Neuronal stem cell (in vitro differentiated cells): ENCODE results near the gene CHRNA7.

ENCODE experiments used
- DNase-seq: peaks from one replicate; pipeline ENCODE4 v3.0.0-alpha.2; 2013; ENCODE audit warnings: low spot score
- H2AFZ ChIP-seq: one replicate; pipeline ENCODE4 v1.6.1; 2013; ENCODE audit warnings: mild to moderate bottlenecking, low read length, inconsistent platforms
- H2AK5ac ChIP-seq: 2 replicates; pipeline ENCODE4 v1.6.1; 2013; ENCODE audit warnings: low read depth, mild to moderate bottlenecking, inconsistent platforms, low read length, moderate library complexity, mixed read lengths
- H2BK120ac ChIP-seq: 2 replicates; pipeline ENCODE4 v1.6.1; 2013; ENCODE audit warnings: low read depth, mild to moderate bottlenecking, inconsistent platforms, low read length, moderate library complexity, mixed read lengths
- H2BK12ac ChIP-seq: one replicate; pipeline ENCODE4 v1.6.1; 2013; ENCODE audit warnings: low read length, inconsistent platforms
- H2BK15ac ChIP-seq: 2 replicates; pipeline ENCODE4 v1.6.1; 2013; ENCODE audit warnings: mild to moderate bottlenecking, low read length, inconsistent platforms, mixed read lengths
- H2BK5ac ChIP-seq: one replicate; pipeline ENCODE4 v1.6.1; 2013; ENCODE audit warnings: inconsistent platforms, mild to moderate bottlenecking, low read length, moderate library complexity
- H3K14ac ChIP-seq: one replicate; pipeline ENCODE4 v1.6.1; 2013; ENCODE audit warnings: low read length, inconsistent platforms
- H3K18ac ChIP-seq: 2 replicates; pipeline ENCODE4 v1.6.1; 2013; ENCODE audit warnings: low read length, inconsistent platforms
- H3K23ac ChIP-seq: 2 replicates; pipeline ENCODE4 v1.6.1; 2013; ENCODE audit warnings: low read depth, mild to moderate bottlenecking, mixed read lengths, low read length, inconsistent platforms; ENCODE audit not compliant: poor library complexity
- H3K27ac ChIP-seq: replicated peaks from 3 replicates; pipeline ENCODE4 v1.5.1; 2013; ENCODE audit warnings: low read length, inconsistent platforms
- H3K27me3 ChIP-seq, 3 experiments: 2 replicates each; pipeline ENCODE4 v1.6.1; 2013; ENCODE audit warnings: low read length in 3 of 3, mild to moderate bottlenecking in 2 of 3, inconsistent platforms in 1 of 3, low read depth in 1 of 3, mixed read lengths in 1 of 3, moderate library complexity in 1 of 3; ENCODE audit not compliant: control insufficient read depth in 3 of 3, insufficient read depth in 3 of 3
- H3K36me3 ChIP-seq, 2 donors: replicated peaks in 1 of 2; 2 replicates each; pipeline ENCODE4 v1.6.1; 2013; ENCODE audit warnings: low read length in 2 of 2; ENCODE audit not compliant: control insufficient read depth in 2 of 2, insufficient read depth in 2 of 2
- H3K4ac ChIP-seq: 2 replicates; pipeline ENCODE4 v1.6.1; 2013; ENCODE audit warnings: inconsistent platforms, mild to moderate bottlenecking, low read length, moderate library complexity
- H3K4me1 ChIP-seq, 2 donors: 1 replicate in 1 of 2; 2 replicates in 1 of 2; pipeline ENCODE4 v1.6.1; 2013; ENCODE audit warnings: low read length in 2 of 2, low read depth in 1 of 2; ENCODE audit not compliant: control insufficient read depth in 2 of 2, insufficient read depth in 1 of 2
- H3K4me2 ChIP-seq: one replicate; pipeline ENCODE4 v1.6.1; 2013; ENCODE audit warnings: mild to moderate bottlenecking, low read length, inconsistent platforms; ENCODE audit not compliant: insufficient read depth, poor library complexity, severe bottlenecking
- H3K4me3 ChIP-seq, 2 donors: 2 replicates each; pipeline ENCODE4 v1.5.1; 2013; ENCODE audit warnings: low read length in 2 of 2, mild to moderate bottlenecking in 2 of 2, inconsistent platforms in 1 of 2, moderate library complexity in 1 of 2
- H3K79me1 ChIP-seq: one replicate; pipeline ENCODE4 v1.6.1; 2013; ENCODE audit warnings: low read depth, mild to moderate bottlenecking, inconsistent platforms, low read length, moderate library complexity
- H3K9ac ChIP-seq: one replicate; pipeline ENCODE4 v1.6.1; 2013; ENCODE audit warnings: mild to moderate bottlenecking, low read depth, low read length, inconsistent platforms; ENCODE audit not compliant: poor library complexity
- H3K9me3 ChIP-seq, 2 donors: replicated peaks in 1 of 2; 2 replicates each; pipeline versions ENCODE3 to v1.6.1; 2013; ENCODE audit warnings: low read length in 2 of 2, mild to moderate bottlenecking in 2 of 2, inconsistent platforms in 1 of 2, low read depth in 1 of 2, mixed read lengths in 1 of 2, moderate library complexity in 1 of 2; ENCODE audit not compliant: control insufficient read depth in 2 of 2, insufficient read depth in 1 of 2
- H4K8ac ChIP-seq: one replicate; pipeline ENCODE4 v1.6.1; 2013; ENCODE audit warnings: low read depth, mild to moderate bottlenecking, inconsistent platforms, low read length, moderate library complexity
- H4K91ac ChIP-seq: one replicate; pipeline ENCODE4 v1.6.1; 2013; ENCODE audit warnings: low read length, low read depth, mild to moderate bottlenecking, inconsistent platforms; ENCODE audit not compliant: poor library complexity
- WGBS, 2 donors: extraction: QIAGEN DNeasy Blood & Tissue Kit; methylation state at CpG; one replicate each; pipeline ENCODE4 v1.1.7; 2013; ENCODE audit warnings: missing lambda C conversion rate in 2 of 2, mixed read lengths in 1 of 2; ENCODE audit not compliant: insufficient read length in 2 of 2, insufficient replicate concordance in 1 of 2; ENCODE audit errors: extremely low coverage in 2 of 2; 5-methylcytosine and 5-hydroxymethylcytosine counted together

Gene CHRNA7

GRCh38 chr15:32113224-32113623 lies 82.9 kb downstream of the CHRNA7 start:
- no CpG with 5 or more reads among the region's 8 CpGs for WGBS, 2 donors
- H3K9me3 ChIP-seq = no peaks in the 10 kb centered on the region

DNA sequence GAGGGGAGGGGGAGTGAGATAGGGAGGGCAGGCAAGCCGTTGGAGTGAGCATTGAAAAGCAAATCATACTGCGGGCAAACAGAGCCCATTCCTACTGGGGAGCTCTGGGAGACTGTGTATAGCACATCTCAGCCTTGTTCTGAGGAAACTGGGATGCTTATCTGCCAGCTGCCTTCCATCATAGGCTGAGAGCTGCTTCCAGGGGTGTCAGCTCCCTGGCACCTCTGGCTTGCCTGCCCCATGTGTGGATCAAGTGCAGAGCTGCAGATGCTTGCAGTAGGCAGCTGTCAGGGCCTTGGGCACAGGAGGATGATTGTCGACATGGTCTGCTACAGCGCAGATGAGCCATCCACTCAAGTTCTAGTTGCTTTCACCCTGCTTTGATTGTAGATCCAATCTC lies 86.8 kb downstream of the CHRNA7 start:
- H3K4me1 ChIP-seq = no peaks in the 10 kb centered on the region
- no peak overlapping the region for H3K9ac ChIP-seq
- no peak overlapping the region for H3K23ac ChIP-seq
- H3K27ac ChIP-seq = no peak overlapping the region
- H4K8ac ChIP-seq = no peak overlapping the region
- DNase-seq = no peak
- no peak overlapping the region for H2BK5ac ChIP-seq
- no peaks in the 10 kb centered on the region for H3K79me1 ChIP-seq
- no peak overlapping the region for H3K4me3 ChIP-seq
- H2BK12ac ChIP-seq = no peak overlapping the region
- no peak overlapping the region for H3K4ac ChIP-seq
- H3K9me3 ChIP-seq = no peaks in the 10 kb centered on the region
- no peak overlapping the region for H2BK120ac ChIP-seq
- H2BK15ac ChIP-seq = no peak overlapping the region
- no peak overlapping the region for H2AK5ac ChIP-seq
- no peaks in the 10 kb centered on the region for H3K36me3 ChIP-seq
- H2AFZ ChIP-seq = no peak overlapping the region
- no peak overlapping the region for H3K4me2 ChIP-seq
- H3K14ac ChIP-seq = no peak overlapping the region
- H3K18ac ChIP-seq = no peak overlapping the region
- WGBS, 2 donors = no CpG with 5 or more reads among the region's 4 CpGs
- H3K27me3 ChIP-seq = no peaks in the 10 kb centered on the region
- H4K91ac ChIP-seq = no peak overlapping the region

More at GRCh38 chr15:32113224-32113623, 82.9 kb downstream of the CHRNA7 start:
- no peak overlapping the region for H3K4ac ChIP-seq
- no peaks in the 10 kb centered on the region for H3K4me1 ChIP-seq
- no peak overlapping the region for H3K4me3 ChIP-seq
- no peak overlapping the region for H3K4me2 ChIP-seq
- no peaks in the 10 kb centered on the region for H3K27me3 ChIP-seq
- no peak overlapping the region for H3K27ac ChIP-seq
- no peak overlapping the region for H2AFZ ChIP-seq
- H2AK5ac ChIP-seq = no peak overlapping the region
- no peak overlapping the region for H3K18ac ChIP-seq
- no peak overlapping the region for H2BK120ac ChIP-seq
- no peaks in the 10 kb centered on the region for H3K36me3 ChIP-seq
- H4K91ac ChIP-seq = no peak overlapping the region
- no peak overlapping the region for H3K23ac ChIP-seq
- no peak overlapping the region for H2BK12ac ChIP-seq
- no peak overlapping the region for H3K9ac ChIP-seq
- H3K14ac ChIP-seq = no peak overlapping the region
- H4K8ac ChIP-seq = no peak overlapping the region
- DNase-seq = no peak
- no peaks in the 10 kb centered on the region for H3K79me1 ChIP-seq
- no peak overlapping the region for H2BK15ac ChIP-seq
- H2BK5ac ChIP-seq = no peak overlapping the region

DNA sequence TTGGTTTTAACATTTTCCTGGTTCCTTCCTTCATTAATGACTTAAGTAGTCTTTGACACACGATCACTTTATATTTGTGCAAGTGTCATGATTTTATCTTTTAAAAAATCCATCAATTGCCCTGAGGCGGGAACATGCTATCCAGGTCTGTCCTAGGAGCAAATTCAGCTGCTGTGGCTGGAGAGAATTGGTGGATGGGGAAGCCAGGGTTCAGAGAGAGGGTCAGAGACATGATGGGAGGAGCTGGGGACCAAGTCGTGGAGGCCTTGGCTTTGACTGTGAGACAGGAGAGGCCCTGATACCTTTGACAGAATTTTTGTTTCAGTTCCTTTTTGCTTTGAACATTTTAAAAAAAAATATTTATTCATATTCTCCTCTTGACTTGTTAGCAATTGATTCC lies 89.0 kb downstream of the CHRNA7 start:
- no peak overlapping the region for H3K9ac ChIP-seq
- no peak for DNase-seq
- no peaks in the 10 kb centered on the region for H3K36me3 ChIP-seq
- no peaks in the 10 kb centered on the region for H3K9me3 ChIP-seq
- H4K91ac ChIP-seq = no peak overlapping the region
- H3K79me1 ChIP-seq = no peaks in the 10 kb centered on the region
- no peaks in the 10 kb centered on the region for H3K27me3 ChIP-seq
- no peak overlapping the region for H2BK5ac ChIP-seq
- no peak overlapping the region for H2AK5ac ChIP-seq
- no peak overlapping the region for H3K4me2 ChIP-seq
- no peak overlapping the region for H3K4ac ChIP-seq
- H3K4me3 ChIP-seq = no peak overlapping the region
- no CpG with 5 or more reads among the region's 3 CpGs for WGBS, 2 donors
- no peaks in the 10 kb centered on the region for H3K4me1 ChIP-seq
- H2BK12ac ChIP-seq = no peak overlapping the region
- H3K27ac ChIP-seq = no peak overlapping the region
- no peak overlapping the region for H3K18ac ChIP-seq
- H2BK15ac ChIP-seq = no peak overlapping the region
- no peak overlapping the region for H2AFZ ChIP-seq
- H2BK120ac ChIP-seq = no peak overlapping the region
- H4K8ac ChIP-seq = no peak overlapping the region
- H3K14ac ChIP-seq = no peak overlapping the region
- no peak overlapping the region for H3K23ac ChIP-seq

DNA sequence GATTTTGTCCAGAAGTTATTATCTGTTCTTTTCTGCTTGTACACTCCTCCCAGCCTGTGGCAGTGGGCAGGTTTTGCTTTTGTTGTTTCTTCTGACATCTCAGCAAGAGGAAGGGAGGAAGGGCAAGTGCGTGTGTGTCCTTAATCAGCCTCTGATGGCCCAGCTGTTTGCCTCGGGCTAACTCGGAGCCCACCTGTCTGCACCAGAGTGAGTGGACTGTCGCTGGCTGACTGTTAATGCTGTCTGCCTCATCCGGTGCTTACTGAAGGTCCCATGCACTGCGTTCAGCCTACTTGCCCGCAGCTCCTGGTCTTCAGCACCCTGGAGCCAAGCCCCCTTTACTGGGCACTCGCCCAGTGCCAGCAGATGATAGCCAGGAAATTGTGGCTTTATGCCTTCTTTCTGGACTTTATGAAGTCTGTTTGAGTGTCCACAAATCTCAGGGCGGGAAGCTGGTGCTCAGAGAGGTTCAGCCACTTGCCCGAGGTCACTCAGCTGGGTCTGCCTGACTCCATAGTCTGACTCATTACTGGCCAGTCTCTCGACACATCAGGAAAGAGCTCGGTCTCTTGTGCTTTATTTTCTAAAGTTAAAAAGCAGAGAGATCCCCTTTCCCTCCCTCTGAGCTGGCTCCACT lies 89.5 kb downstream of the CHRNA7 start:
- H3K9me3 ChIP-seq = no peaks in the 10 kb centered on the region
- no peaks in the 10 kb centered on the region for H3K27me3 ChIP-seq
- H3K23ac ChIP-seq = no peak overlapping the region
- H3K18ac ChIP-seq = no peak overlapping the region
- H3K4me2 ChIP-seq = no peak overlapping the region
- no peak overlapping the region for H3K27ac ChIP-seq
- H3K4me1 ChIP-seq = no peaks in the 10 kb centered on the region
- WGBS, 2 donors = no CpG with 5 or more reads among the region's 12 CpGs
- no peak overlapping the region for H2BK15ac ChIP-seq
- no peak overlapping the region for H2BK5ac ChIP-seq
- no peak overlapping the region for H3K4ac ChIP-seq
- H3K4me3 ChIP-seq = no peak overlapping the region
- H2BK120ac ChIP-seq = no peak overlapping the region
- no peak overlapping the region for H3K9ac ChIP-seq
- H3K79me1 ChIP-seq = no peaks in the 10 kb centered on the region
- no peak for DNase-seq
- no peak overlapping the region for H4K91ac ChIP-seq
- H4K8ac ChIP-seq = no peak overlapping the region
- H3K36me3 ChIP-seq = no peaks in the 10 kb centered on the region
- no peak overlapping the region for H2AFZ ChIP-seq
- H2AK5ac ChIP-seq = peak overlapping the region; percentile 38
- peak overlapping the region; percentile 50 for H3K14ac ChIP-seq
- no peak overlapping the region for H2BK12ac ChIP-seq
